Calu3 (cell line): ENCODE results near the gene MSX2. TPM values are rescaled to one million over a fixed set of nuclear protein-coding genes. Genes with fewer than 3 reads are reported as not detected.

Experiments used
- BruUV-seq: library from RNA; stranded (reverse); fragments of 400-500 nt; replicated peaks from 2 replicates; lab custom pipeline; 2021; lab: Mats Ljungman, UMichigan
- CTCF ChIA-PET: fragments of 300-600 bp; sonication (Branson Sonifier 250); formaldehyde crosslinking; loops from one replicate; lab custom pipeline; 2022; ENCODE audit warnings: antibody characterized with exemption; lab: Charles Lee
- DNase-seq: peaks from one replicate; pipeline ENCODE4 v3.0.0; 2022
- H3K27ac Mint-ChIP-seq: one replicate; pipeline ENCODE4 v1.8.0; 2022; ENCODE audit warnings: mixed read lengths; ENCODE audit not compliant: unreplicated experiment
- H3K27me3 Mint-ChIP-seq: one replicate; pipeline ENCODE4 v1.8.0; 2022; ENCODE audit warnings: mixed read lengths; ENCODE audit not compliant: unreplicated experiment
- H3K36me3 Mint-ChIP-seq: one replicate; pipeline ENCODE4 v1.8.0; 2022; ENCODE audit warnings: mild to moderate bottlenecking, moderate library complexity, mixed read lengths; ENCODE audit not compliant: insufficient read depth, unreplicated experiment
- H3K4me1 Mint-ChIP-seq: one replicate; pipeline ENCODE4 v1.8.0; 2022; ENCODE audit warnings: mild to moderate bottlenecking, low read depth, mixed read lengths; ENCODE audit not compliant: unreplicated experiment
- H3K4me3 Mint-ChIP-seq: one replicate; pipeline ENCODE4 v1.8.0; 2022; ENCODE audit warnings: mild to moderate bottlenecking, low read depth, moderate library complexity, mixed read lengths; ENCODE audit not compliant: unreplicated experiment
- H3K9me3 Mint-ChIP-seq: one replicate; pipeline ENCODE4 v1.8.0; 2022; ENCODE audit warnings: low read depth, mixed read lengths; ENCODE audit not compliant: unreplicated experiment
- CTCF ChIP-seq: fragments of 200-600 bp; IDR thresholded peaks from one replicate; pipeline ENCODE4 v1.8.0; 2022; ENCODE audit warnings: antibody characterized with exemption; ENCODE audit not compliant: unreplicated experiment
- intact Hi-C: fragments of 100-400 bp; cut with micrococcal nuclease; formaldehyde crosslinking; loops from one replicate; pipeline ENCODE4 v1.10.0; 2022; ENCODE audit not compliant: unreplicated experiment
- total RNA-seq: library from RNA; stranded (reverse); gene quantifications from 2 replicates; pipeline ENCODE4 v1.2.3, GENCODE V29; 2022

Gene MSX2
- total RNA-seq, 1 experiment from 2014 or later: 8.4 TPM

DNA sequence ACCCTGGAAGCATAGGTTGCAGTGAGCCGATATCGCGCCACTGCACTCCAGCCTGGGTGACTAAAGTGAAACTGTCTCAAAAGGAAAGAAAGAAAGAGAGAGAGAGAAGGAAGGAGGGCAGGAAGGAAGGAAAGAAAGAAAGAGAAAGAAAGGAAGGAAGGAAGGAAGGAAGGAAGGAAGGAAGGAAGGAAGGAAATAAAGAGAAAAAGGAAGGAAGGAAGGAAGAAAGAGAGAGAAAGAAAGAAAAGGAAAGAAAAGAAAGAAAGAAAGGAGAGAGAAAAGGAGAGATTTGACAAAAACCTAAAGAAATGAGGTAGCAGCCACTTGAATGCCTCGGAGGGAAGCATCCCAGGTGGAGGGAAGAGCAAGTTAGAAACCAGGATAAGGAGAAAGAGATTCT is 44.6 kb downstream of the MSX2 start:
- BruUV-seq: no TSS peak
- no peaks in the 10 kb centered on the region for H3K36me3 Mint-ChIP-seq
- peaks cover 74% of the 10 kb centered on the region for H3K27me3 Mint-ChIP-seq

DNA sequence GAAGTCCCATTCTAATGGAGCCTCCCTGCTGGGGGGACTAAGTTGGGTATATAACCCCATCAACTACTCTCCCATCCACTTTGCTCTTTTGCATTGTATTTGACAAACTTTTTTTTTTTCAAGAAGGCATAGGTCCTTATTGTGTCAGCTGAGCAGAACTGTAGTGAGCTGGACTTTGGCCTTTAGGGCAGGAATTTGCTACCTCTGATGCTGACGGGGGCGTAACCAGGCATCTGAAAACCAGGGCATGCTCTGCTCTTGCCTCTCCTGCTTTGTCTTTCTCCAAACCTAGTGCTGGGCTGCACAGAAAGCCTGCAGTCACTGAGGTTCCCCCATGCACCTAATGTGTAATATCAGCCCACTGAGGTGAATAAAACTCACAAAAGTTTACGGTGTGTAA is 49.0 kb downstream of the MSX2 start:
- Mint-ChIP-seq H3K27ac (no peak overlapping the region), H3K4me3 (no peak overlapping the region), H3K27me3 (peaks cover 59% of the 10 kb centered on the region), H3K36me3 (no peaks in the 10 kb centered on the region), H3K9me3 (no peaks in the 10 kb centered on the region), H3K4me1 (peaks cover 8% of the 10 kb centered on the region)
- intact Hi-C loops: no loop called here
- no peak for TF ChIP-seq CTCF
- no TSS peak for BruUV-seq
- no peak for DNase-seq
- CTCF ChIA-PET: interaction anchor here (0.6 kb wide), 2 partner anchors 56 to 597 kb away, joined by 3 read pairs; no protein-coding TSS in a partner anchor

More for the DNA sequence above, 44.6 kb downstream of the MSX2 start:
- Mint-ChIP-seq H3K4me3 (no peak overlapping the region), H3K9me3 (no peaks in the 10 kb centered on the region), H3K27ac (no peak overlapping the region), H3K4me1 (no peaks in the 10 kb centered on the region)
- intact Hi-C loops: no loop called here
- CTCF ChIA-PET: no interaction called here
- no peak for TF ChIP-seq CTCF
- no peak for DNase-seq

GRCh38 chr5:174775081-174775480 is 50.7 kb downstream of the MSX2 start:
- H3K4me1 Mint-ChIP-seq: peaks cover 8% of the 10 kb centered on the region
- intact Hi-C loops: no loop called here
- TF ChIP-seq CTCF: no peak
- H3K36me3 Mint-ChIP-seq: no peaks in the 10 kb centered on the region
- H3K9me3 Mint-ChIP-seq: no peaks in the 10 kb centered on the region
- H3K27ac Mint-ChIP-seq: no peak overlapping the region
- no TSS peak for BruUV-seq
- no peak for DNase-seq
- peaks cover 45% of the 10 kb centered on the region for H3K27me3 Mint-ChIP-seq
- CTCF ChIA-PET: no interaction called here
- no peak overlapping the region for H3K4me3 Mint-ChIP-seq

- H3K27me3 Mint-ChIP-seq: peaks cover 26% of the 10 kb centered on the region
- no peak for TF ChIP-seq CTCF
- no peak overlapping the region for H3K4me3 Mint-ChIP-seq
- BruUV-seq: no TSS peak
- H3K9me3 Mint-ChIP-seq: no peaks in the 10 kb centered on the region
- no peak overlapping the region for H3K27ac Mint-ChIP-seq
- intact Hi-C loops: no loop called here
- CTCF ChIA-PET: no interaction called here
- no peak for DNase-seq
- H3K4me1 Mint-ChIP-seq: peaks cover 8% of the 10 kb centered on the region
- H3K36me3 Mint-ChIP-seq: no peaks in the 10 kb centered on the region
Measured at GRCh38 chr5:174777111-174777510, 52.7 kb downstream of the MSX2 start.
